Islet of Langerhans (tissue), 1 donor: ENCODE measurements around the gene TINAGL1.

ENCODE experiments used
- FAIRE-seq: peaks from one replicate; lab custom pipeline; 2011; peaks lifted over from hg19 to GRCh38; lab: Jason Lieb, UNC

The TINAGL1 gene

DNA sequence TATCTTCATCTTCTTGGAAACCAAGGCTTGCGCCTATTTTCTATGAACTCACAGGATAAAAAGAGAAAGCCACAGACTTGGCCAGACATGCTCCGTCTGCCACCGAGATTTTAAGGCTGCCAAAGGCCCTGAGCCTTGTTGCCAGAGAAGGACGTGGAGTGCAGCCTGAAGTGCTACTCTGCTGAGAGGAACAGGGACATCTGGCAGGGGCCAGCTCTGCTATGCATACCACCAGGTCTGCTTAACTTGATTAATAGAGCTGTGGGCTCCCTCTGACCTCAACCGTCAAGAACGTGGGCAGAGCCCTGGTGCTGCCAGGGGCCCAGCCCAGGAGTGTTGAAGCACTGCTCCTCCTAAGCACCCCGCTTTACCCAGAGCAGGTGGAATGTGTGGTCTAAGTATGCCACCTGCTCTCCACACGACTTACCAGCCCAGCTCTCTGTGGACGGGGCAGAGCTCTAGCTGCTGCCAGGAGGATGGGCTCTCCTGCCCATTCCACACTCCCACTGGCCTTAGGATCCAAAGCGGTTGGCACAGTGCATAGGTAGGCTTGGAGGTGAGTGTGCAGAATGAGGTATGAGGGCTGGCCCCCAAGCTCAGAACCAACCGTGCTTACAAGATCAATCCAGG, 51.7 kb downstream of the TINAGL1 start:
- no peak for FAIRE-seq

DNA sequence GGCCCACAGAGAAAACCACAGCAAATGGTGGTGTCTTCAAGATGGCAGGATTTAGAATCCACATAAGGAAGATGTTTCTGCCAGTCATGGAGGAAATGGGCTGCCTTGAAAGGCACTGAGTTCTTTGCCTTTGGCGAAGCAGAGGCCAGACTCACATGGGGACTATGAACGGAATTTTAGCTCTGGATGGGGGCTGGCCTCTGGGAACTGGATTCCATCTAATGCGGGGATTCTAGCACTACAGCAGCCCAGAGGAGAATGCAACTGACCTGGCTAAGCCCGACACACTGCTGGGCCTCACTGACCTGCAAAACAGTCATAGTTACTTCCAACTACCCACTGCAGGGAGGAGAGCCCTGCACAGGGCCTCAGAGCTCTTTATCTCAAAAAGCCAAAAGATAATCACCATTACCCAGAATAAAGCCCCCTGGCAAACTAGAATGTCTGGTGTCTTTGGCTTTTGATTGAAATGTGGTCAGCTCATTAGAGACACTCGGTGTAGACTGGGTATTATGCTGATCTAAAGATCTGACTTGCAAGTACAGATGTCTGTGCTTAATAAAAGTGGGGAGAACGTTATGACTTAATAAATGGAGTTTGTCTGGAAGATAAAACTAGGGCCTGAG, 52.7 kb downstream of the TINAGL1 start:
- no peak for FAIRE-seq

DNA sequence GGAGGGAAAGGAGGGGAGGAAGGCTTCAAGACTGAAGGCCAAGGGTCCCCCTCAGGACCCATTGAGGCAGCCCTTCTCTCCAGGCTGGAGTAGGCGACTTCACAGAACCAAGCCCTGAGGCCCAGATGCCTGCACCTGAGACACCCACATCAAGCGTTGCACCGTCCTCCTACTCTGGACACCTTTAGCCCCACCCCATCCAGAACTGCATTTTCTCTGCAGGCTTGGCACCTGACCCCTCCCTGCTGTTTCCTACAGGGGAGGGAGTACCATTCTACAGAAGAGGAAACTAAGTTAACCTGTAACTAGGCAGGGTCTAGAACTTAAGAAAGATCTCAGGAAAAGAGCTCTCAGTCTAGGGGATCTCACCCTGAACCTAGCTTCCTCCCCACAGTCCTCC, 56.3 kb downstream of the TINAGL1 start:
- FAIRE-seq: no peak

DNA sequence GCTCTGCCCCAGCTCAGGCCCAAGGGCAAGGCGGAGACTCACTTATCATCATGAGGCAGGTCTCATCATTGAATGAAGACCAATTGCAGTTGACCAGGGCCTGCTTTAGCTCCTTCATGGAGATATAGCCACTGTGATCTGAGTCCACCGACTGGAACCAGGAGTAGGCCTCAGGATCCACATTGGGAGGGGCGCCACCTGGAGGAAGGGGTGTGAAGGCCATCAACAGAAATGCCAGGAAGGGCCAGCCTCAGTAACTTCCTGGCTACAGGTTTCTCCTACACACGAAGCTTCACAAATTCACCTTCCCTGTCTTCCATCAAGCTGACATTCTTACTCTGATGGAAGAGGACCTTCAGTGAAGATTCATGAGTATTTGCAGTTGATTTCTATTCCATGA, 56.8 kb downstream of the TINAGL1 start:
- FAIRE-seq: no peak
